AG04449 (cell line): ENCODE data around the gene MOV10.
"Not testable (repeated sequence)": the region's sequence is repeated elsewhere in the genome, so short reads cannot be mapped to it uniquely, and the experiment has no call there.

Source experiments
- CTCF ChIA-PET: fragments of 350-600 bp; formaldehyde crosslinking; extraction: SDS; loops from one replicate; lab custom pipeline; 2021; ENCODE audit warnings: antibody characterized with exemption; lab: Yijun Ruan, JAX
- POLR2A ChIA-PET: fragments of 400-600, 350-600 bp; formaldehyde crosslinking; extraction: SDS; loops from one replicate; lab custom pipeline; 2020; ENCODE audit warnings: antibody characterized with exemption, inconsistent platforms; lab: Yijun Ruan, JAX
- DNase-seq: peaks from one replicate; pipeline ENCODE4 v3.0.0-alpha.2; 2010; ENCODE audit warnings: low read depth, low spot score
- H3K4me3 ChIP-seq: 2 replicates; pipeline ENCODE4 v1.5.1; 2011; ENCODE audit warnings: low read depth, mild to moderate bottlenecking, control low read depth, low read length
- CTCF ChIP-seq: IDR thresholded peaks from one replicate; pipeline ENCODE4 v1.5.1; 2011; ENCODE audit warnings: mild to moderate bottlenecking, moderate library complexity, low read length, control low read depth, inconsistent platforms; ENCODE audit not compliant: insufficient read depth; ENCODE audit errors: missing control alignments

The MOV10 gene

GRCh38 chr1:112722601-112723510, 48.4 kb downstream of the MOV10 start:
- ChIA-PET POLR2A (no interaction called here), CTCF (interaction anchor here (0.9 to 11.1 kb wide), 10 partner anchors 9 to 350 kb away, joined by 3 to 1029 read pairs (median 7); partner anchors contain the start of genes LRIG2 and RHOC)
- no peak for DNase-seq
- peak overlapping the region; percentile 8; the same call in 1 of the 2 replicates for H3K4me3 ChIP-seq
- no peak for TF ChIP-seq CTCF

- DNase-seq, result no peak
- TF ChIP-seq CTCF, result no peak
- ChIA-PET CTCF (interaction anchor here (1.1 to 11.1 kb wide), 5 partner anchors 10 to 349 kb away, joined by 6 to 1029 read pairs (median 10); partner anchors contain the start of genes LRIG2 and RHOC), POLR2A (no interaction called here)
- no peak overlapping the region for H3K4me3 ChIP-seq
Measured at GRCh38 chr1:112723511-112723839, 49.0 kb downstream of the MOV10 start.

GRCh38 chr1:112724240-112724639, 49.8 kb downstream of the MOV10 start:
- CTCF ChIA-PET, result interaction anchor here (7.4 to 11.1 kb wide), 3 partner anchors 6 to 79 kb away, joined by 132 to 1029 read pairs (median 264); partner anchors contain the start of gene PPM1J
- H3K4me3 ChIP-seq, POLR2A ChIA-PET, DNase-seq: not testable (repeated sequence)

- H3K4me3 ChIP-seq, result no peak overlapping the region
- DNase-seq, result no peak
- POLR2A ChIA-PET, result no interaction called here
- CTCF ChIA-PET, result interaction anchor here (1.5 to 7.4 kb wide), 5 partner anchors 9 to 345 kb away, joined by 4 to 132 read pairs (median 21); partner anchors contain the start of gene PPM1J
- no peak for TF ChIP-seq CTCF
Measured at GRCh38 chr1:112727716-112728115, 53.3 kb downstream of the MOV10 start.

GRCh38 chr1:112728306-112728971, 54.0 kb downstream of the MOV10 start:
- CTCF ChIA-PET, result interaction anchor here (3.5 to 7.4 kb wide), 3 partner anchors 10 to 74 kb away, joined by 21 to 132 read pairs (median 40); partner anchors contain the start of gene PPM1J
- H3K4me3 ChIP-seq, POLR2A ChIA-PET, DNase-seq: not testable (repeated sequence)

- DNase-seq, H3K4me3 ChIP-seq, POLR2A ChIA-PET: not testable (repeated sequence)
- CTCF ChIA-PET, result interaction anchor here (1.8 to 7.4 kb wide), 3 partner anchors 9 to 73 kb away, joined by 6 to 132 read pairs (median 40); partner anchors contain the start of gene PPM1J
Measured at GRCh38 chr1:112729011-112729410, 54.6 kb downstream of the MOV10 start.

- no peak overlapping the region for H3K4me3 ChIP-seq
- CTCF ChIA-PET, result interaction anchor here (1.0 to 7.4 kb wide), 6 partner anchors 8 to 79 kb away, joined by 3 to 132 read pairs (median 6); partner anchors contain the start of gene PPM1J
- no peak for DNase-seq
- POLR2A ChIA-PET, result no interaction called here
- TF ChIP-seq CTCF, result no peak
Measured at GRCh38 chr1:112729909-112730308, 55.5 kb downstream of the MOV10 start.
